Upper lobe of left lung (tissue), 4 donors: ENCODE results near the gene PDIK1L.

ENCODE experiments used
- POLR2AphosphoS5 ChIP-seq, 2 donors: sonication (generic); formaldehyde crosslinking; IDR thresholded peaks; one replicate each; pipeline ENCODE4 v1.5.1; 2017; ENCODE audit warnings: antibody characterized with exemption in 2 of 2
- TF ChIP-seq, protein P1 (sequence below), 6 experiments: fragments of 450-650 bp in 4 of 6; fragments of 200-600 bp in 2 of 6; sonication (generic) in 2 of 6; IDR thresholded peaks; one replicate each; pipeline ENCODE4 v1.5.1; 2016 to 2019; ENCODE audit warnings: antibody characterized with exemption in 6 of 6

DNA sequence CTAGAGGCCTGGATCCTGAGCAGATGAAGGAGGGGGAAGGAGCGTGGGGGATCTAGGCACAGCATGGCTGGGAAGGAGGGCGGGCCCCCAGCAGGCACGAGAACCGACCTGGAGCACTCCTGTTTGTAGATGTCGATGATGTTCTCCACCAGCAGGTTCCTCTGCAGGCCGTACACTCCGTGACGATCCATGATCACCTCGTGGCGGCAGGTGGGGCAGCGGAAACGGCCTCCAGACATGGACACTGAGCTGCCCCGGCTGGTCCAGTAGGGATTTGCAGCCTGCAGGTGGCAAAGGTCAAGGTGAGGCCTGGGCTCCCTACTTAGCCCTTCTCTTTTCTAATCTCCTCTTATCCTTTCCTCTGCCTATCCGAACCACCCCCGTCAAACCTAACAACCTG lies 45.5 kb upstream of the PDIK1L start:
- TF ChIP-seq POLR2AphosphoS5 (IDR thresholded peaks at IDR 0.05) = no peak
- TF ChIP-seq, protein P1, sequence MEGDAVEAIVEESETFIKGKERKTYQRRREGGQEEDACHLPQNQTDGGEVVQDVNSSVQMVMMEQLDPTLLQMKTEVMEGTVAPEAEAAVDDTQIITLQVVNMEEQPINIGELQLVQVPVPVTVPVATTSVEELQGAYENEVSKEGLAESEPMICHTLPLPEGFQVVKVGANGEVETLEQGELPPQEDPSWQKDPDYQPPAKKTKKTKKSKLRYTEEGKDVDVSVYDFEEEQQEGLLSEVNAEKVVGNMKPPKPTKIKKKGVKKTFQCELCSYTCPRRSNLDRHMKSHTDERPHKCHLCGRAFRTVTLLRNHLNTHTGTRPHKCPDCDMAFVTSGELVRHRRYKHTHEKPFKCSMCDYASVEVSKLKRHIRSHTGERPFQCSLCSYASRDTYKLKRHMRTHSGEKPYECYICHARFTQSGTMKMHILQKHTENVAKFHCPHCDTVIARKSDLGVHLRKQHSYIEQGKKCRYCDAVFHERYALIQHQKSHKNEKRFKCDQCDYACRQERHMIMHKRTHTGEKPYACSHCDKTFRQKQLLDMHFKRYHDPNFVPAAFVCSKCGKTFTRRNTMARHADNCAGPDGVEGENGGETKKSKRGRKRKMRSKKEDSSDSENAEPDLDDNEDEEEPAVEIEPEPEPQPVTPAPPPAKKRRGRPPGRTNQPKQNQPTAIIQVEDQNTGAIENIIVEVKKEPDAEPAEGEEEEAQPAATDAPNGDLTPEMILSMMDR (IDR thresholded peaks at IDR 0.05) = no peak
